ENCODE data around the gene RNU6-1. TPM values are rescaled to one million over a fixed set of nuclear protein-coding genes. Genes with fewer than 3 reads are reported as not detected.

Gene RNU6-1
- total RNA-seq, 6 experiments from 2014 or later = not detected

DNA sequence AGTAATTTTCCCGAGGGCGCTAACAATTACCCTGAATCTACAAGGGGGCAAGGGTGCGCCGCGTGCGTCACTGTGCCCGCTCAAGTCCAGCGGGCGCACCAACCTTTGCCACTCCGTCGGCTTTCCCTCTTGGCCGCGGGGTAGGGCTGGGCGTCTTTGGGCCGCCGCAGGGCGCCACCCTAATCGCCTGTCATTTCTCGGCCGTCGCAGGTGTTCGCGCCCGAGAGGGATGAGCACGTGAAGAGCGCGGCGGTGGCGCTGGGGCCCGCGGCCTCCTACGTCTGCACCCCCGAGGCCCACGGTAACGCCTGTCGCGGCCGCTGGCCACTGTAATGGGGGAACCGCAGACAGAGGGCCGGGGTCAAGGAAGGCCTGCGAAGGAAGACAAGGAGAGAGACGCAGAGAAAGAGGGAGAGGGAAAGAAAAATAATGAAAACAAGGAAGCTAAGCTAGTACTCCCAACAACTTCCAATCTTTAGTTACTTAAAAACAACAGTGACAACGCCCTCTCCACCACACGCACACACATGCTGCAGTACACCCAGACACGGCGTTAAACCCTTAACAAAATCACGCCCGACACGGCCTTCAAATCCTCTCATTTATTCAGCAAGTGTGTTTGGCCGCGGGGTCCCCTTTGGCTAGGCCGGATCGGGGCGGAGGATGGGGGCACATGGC lies 10.7 kb downstream of the RNU6-1 start:
- Histone ChIP-seq H3K27ac (no peak overlapping the region), H3K36me3 (no peaks in the 10 kb centered on the region), H3K4me3 (no peak overlapping the region), H3K4me1 (peaks cover 0 to 46% (median 7%) of the 10 kb centered on the region in 4 donors), H3K9me3 (no peaks in the 10 kb centered on the region), H3K27me3 (peaks cover 29 to 53% of the 10 kb centered on the region in 2 donors)
- no peak for ATAC-seq
- intact Hi-C loops (cut with DNase I) = no loop called here
- DNase-seq = no peak
- WGBS (ENCODE audit: insufficient coverage, low coverage, low lambda C conversion rate, missing lambda C conversion rate) = 6% methylated on average over 29 of the region's 54 CpGs
- no peak for TF ChIP-seq POLR2A (IDR thresholded peaks at IDR 0.05)
- TF ChIP-seq, protein P1, sequence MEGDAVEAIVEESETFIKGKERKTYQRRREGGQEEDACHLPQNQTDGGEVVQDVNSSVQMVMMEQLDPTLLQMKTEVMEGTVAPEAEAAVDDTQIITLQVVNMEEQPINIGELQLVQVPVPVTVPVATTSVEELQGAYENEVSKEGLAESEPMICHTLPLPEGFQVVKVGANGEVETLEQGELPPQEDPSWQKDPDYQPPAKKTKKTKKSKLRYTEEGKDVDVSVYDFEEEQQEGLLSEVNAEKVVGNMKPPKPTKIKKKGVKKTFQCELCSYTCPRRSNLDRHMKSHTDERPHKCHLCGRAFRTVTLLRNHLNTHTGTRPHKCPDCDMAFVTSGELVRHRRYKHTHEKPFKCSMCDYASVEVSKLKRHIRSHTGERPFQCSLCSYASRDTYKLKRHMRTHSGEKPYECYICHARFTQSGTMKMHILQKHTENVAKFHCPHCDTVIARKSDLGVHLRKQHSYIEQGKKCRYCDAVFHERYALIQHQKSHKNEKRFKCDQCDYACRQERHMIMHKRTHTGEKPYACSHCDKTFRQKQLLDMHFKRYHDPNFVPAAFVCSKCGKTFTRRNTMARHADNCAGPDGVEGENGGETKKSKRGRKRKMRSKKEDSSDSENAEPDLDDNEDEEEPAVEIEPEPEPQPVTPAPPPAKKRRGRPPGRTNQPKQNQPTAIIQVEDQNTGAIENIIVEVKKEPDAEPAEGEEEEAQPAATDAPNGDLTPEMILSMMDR (IDR thresholded peaks at IDR 0.05) = no peak

DNA sequence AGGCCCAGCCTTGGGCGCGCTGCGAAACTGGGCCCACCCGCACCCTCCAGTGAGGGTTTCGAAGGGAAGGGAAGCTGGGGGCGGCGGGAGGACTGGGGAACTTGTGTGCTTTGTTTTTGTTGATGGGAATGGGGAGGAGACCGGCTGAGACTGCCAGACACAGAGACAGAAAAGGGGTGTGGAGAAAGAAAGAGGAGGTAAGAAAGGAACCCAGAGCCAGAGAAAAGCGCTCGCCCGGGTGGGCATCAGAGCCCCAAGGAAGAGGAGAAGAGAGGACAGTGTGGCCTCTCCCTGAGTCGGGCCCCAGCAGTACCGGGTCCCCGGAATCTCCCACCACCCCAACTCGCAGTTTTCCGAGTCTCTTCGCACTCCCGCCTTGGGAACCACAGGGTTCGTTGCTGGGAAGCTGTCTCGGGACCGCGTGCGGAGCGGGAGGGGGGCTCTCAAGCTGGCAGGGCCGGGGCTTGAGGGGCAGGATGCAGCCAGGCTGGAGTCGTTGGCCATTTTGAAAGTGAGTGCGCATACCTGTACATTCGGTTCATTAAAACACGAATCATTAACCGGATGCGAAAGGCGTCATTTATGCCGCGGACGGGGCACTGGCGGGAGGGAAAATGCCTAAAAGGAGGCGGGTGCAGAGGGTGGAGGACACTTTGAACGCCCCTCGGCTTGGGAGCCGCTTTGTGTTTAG lies 11.4 kb downstream of the RNU6-1 start:
- TF ChIP-seq, protein P1 (IDR thresholded peaks at IDR 0.05) = no peak
- TF ChIP-seq POLR2A (IDR thresholded peaks at IDR 0.05) = no peak
- intact Hi-C loops (cut with DNase I) = no loop called here
- DNase-seq = no peak
- no peak overlapping the region for H3K27ac ChIP-seq
- H3K27me3 ChIP-seq = peaks cover 29 to 48% of the 10 kb centered on the region in 2 donors
- WGBS (ENCODE audit: insufficient coverage, low coverage, low lambda C conversion rate, missing lambda C conversion rate) = 6% methylated on average over 33 of the region's 40 CpGs
- H3K4me3 ChIP-seq = no peak overlapping the region
- ATAC-seq = no peak
- peaks cover 0 to 39% (median 4%) of the 10 kb centered on the region in 4 donors for H3K4me1 ChIP-seq
- no peaks in the 10 kb centered on the region for H3K9me3 ChIP-seq
- no peaks in the 10 kb centered on the region for H3K36me3 ChIP-seq

DNA sequence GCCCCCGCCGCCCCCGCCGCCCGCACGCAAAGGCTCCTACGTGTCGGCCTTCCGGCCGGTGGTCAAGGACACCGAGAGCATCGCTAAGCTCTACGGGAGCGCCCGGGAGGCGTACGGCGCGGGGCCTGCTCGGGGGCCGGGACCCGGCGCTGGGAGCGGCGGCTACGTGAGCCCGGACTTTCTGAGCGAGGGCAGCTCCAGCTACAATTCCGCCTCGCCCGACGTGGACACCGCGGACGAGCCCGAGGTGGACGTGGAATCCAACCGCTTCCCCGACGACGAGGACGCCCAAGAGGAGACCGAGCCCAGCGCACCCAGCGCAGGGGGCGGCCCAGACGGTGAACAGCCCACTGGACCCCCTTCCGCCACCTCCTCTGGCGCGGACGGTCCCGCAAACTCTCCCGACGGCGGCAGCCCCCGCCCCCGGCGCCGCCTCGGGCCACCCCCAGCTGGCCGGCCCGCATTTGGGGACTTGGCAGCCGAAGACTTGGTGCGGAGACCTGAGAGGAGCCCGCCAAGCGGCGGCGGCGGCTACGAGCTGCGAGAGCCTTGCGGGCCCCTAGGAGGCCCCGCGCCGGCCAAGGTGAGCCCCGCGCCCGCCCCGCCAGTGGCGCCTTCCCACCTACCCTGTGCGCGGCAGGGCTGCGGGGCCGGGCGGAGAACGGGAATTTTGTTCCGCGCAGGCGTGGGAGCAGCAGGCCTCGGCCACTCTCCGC lies 12.1 kb downstream of the RNU6-1 start:
- no peak overlapping the region for H3K4me3 ChIP-seq
- H3K36me3 ChIP-seq = no peaks in the 10 kb centered on the region
- DNase-seq (peak in 1 of 3 donors; percentile 52), ATAC-seq (no peak)
- WGBS (ENCODE audit: insufficient coverage, low coverage, low lambda C conversion rate, missing lambda C conversion rate) = 5% methylated on average over 8 of the region's 91 CpGs
- TF ChIP-seq POLR2A (IDR thresholded peaks at IDR 0.05) = no peak
- TF ChIP-seq, protein P1 (IDR thresholded peaks at IDR 0.05) = no peak
- intact Hi-C loops (cut with DNase I) = no loop called here
- H3K27me3 ChIP-seq = peaks cover 30 to 49% of the 10 kb centered on the region in 2 donors
- peaks cover 0 to 32% (median under 1%) of the 10 kb centered on the region in 4 donors for H3K4me1 ChIP-seq
- H3K27ac ChIP-seq = no peak overlapping the region
- H3K9me3 ChIP-seq = no peaks in the 10 kb centered on the region

DNA sequence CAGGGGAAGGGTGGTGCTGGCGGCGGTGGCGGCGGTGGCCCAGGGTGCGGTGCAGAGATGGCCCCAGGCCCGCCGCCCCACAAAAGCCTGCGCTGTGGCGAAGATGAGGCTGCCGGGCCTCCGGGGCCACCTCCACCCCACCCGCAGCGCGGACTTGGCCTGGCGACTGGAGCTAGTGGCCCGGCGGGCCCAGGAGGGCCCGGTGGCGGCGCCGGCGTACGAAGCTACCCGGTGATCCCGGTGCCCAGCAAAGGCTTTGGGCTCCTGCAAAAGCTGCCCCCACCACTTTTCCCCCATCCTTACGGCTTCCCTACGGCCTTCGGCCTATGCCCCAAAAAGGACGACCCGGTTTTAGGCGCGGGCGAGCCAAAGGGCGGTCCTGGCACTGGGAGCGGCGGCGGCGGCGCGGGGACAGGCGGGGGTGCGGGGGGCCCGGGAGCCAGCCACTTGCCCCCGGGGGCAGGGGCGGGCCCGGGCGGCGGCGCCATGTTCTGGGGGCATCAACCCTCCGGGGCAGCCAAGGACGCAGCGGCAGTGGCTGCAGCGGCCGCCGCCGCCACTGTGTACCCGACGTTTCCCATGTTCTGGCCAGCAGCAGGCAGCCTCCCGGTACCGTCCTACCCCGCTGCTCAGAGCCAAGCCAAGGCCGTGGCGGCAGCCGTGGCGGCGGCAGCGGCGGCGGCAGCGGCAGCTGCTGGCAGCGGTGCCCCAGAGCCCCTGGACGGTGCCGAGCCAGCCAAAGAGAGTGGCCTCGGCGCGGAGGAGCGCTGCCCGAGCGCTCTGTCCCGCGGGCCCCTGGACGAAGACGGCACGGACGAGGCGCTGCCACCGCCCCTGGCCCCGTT lies 12.9 kb downstream of the RNU6-1 start:
- Histone ChIP-seq H3K27ac (no peak overlapping the region), H3K4me1 (peaks cover 0 to 29% (median 0%) of the 10 kb centered on the region in 4 donors), H3K9me3 (no peaks in the 10 kb centered on the region), H3K36me3 (no peaks in the 10 kb centered on the region), H3K27me3 (peaks cover 35 to 49% of the 10 kb centered on the region in 2 donors), H3K4me3 (no peak overlapping the region)
- TF ChIP-seq, protein P1 (IDR thresholded peaks at IDR 0.05) = no peak
- no peak for TF ChIP-seq POLR2A (IDR thresholded peaks at IDR 0.05)
- DNase-seq = peak in 1 of 3 donors; percentile 38
- intact Hi-C loops (cut with DNase I) = no loop called here
- 20% methylated on average over 1 of the region's 88 CpGs for WGBS (ENCODE audit: insufficient coverage, low coverage, low lambda C conversion rate, missing lambda C conversion rate)
- ATAC-seq = no peak

Data from right lobe of liver (tissue), 6 donors.